Body of pancreas (tissue), 4 donors: ENCODE measurements around the gene BAIAP3.

Experiments
- CTCF ChIP-seq, 7 experiments: fragments of 450-650 bp in 4 of 7; fragments of 200-600 bp in 3 of 7; sonication (generic) in 3 of 7; IDR thresholded peaks; one replicate each; pipeline ENCODE4 v1.5.1; 2016 to 2019; ENCODE audit warnings: antibody characterized with exemption in 7 of 7
- POLR2A ChIP-seq, 3 donors: fragments of 450-650 bp; IDR thresholded peaks; one replicate each; pipeline ENCODE4 v1.6.1; 2016; ENCODE audit warnings: antibody characterized with exemption in 3 of 3, mild to moderate bottlenecking in 2 of 3

- TF ChIP-seq CTCF (IDR thresholded peaks at IDR 0.05) (no peak), POLR2A (IDR thresholded peaks at IDR 0.05) (peak in 2 of 3 donors; percentile 33 to 51)
Measured at GRCh38 chr16:1299012-1299867, 34.2 kb upstream of the BAIAP3 start.
